Skeletal muscle cell (primary cell): Measurements from ENCODE around the gene GALNT2.
A peak's percentile ranks its signal among the peaks of the same experiment; 100 is the strongest.

Experiments used
- DNase-seq: peaks from one replicate; pipeline ENCODE4 v3.0.0-alpha.2; 2010; ENCODE audit warnings: low read depth
- H3K4me3 ChIP-seq: 2 replicates; pipeline ENCODE4 v1.5.1; 2011; ENCODE audit warnings: low read depth, mild to moderate bottlenecking, control low read depth, low read length, moderate library complexity

Gene GALNT2

DNA sequence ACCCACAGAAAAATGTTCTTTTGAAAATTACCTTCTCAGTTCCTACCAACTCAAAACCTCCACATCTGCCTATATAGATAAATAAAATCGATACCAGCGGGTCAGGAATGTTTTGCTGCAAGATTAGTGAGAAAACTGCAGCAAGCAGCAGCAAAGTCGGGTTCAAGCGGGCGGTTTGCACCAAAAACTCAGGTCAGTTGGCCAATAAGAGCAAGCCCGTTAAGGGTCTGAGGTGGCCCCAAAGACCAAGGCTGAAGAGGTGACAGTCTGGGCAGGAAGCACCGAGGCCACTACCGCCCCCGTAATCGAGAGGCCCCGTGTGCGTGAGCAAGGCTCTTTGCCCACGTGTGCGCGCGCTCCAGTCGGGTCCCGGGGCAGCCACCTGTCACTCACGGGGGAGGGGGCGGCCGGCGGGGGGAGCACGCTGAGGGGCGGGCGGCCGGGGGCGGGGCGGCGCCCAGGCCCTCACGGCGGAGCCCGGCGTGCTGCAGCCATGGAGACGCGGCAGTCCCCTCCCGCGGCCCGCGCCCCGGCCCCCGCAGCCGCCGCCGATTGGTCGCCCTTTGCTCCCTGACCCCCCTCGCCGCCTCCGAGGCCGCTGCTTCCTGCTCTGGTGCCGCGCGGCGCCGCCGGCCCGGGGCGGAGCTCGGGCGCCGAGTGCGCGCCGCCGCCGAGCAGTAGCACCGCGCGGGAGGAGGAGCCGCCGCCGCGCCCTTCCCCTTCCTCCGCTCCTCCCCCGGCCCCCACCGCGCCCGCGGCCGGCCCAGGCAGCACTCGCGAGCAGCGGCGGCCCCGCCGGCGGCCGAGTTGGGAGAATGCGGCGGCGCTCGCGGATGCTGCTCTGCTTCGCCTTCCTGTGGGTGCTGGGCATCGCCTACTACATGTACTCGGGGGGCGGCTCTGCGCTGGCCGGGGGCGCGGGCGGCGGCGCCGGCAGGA is at the start of gene GALNT2:
TSS of gene GALNT2 (plus strand) at position 773 of the 939 bp plus-strand sequence. CDS start at position 816, 43 bp downstream.
- H3K4me3 ChIP-seq = peak within 1 kb of the TSS; percentile 95
- DNase-seq = no peak

DNA sequence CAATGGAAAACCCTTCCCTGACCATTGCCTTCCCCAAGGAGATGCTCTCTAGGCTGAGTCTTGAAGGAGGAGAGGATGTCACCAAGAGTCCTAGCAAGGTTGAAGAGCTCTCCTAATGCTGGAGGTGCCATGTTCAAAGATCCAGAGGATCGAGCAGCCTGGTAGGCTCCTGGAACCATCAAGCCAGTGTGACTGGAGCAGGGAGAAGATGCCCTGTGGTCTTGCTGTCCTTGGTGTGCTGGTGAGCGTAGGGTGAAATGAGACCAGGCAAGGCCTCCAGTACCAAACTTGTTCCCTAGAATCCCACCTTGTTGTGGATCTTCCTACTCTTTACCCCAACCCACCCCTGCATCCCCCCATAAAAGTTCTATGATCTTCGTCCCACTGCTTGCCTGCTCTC is 46.6 kb upstream of the GALNT2 start:
- H3K4me3 ChIP-seq = no peak overlapping the region
- DNase-seq = no peak

DNA sequence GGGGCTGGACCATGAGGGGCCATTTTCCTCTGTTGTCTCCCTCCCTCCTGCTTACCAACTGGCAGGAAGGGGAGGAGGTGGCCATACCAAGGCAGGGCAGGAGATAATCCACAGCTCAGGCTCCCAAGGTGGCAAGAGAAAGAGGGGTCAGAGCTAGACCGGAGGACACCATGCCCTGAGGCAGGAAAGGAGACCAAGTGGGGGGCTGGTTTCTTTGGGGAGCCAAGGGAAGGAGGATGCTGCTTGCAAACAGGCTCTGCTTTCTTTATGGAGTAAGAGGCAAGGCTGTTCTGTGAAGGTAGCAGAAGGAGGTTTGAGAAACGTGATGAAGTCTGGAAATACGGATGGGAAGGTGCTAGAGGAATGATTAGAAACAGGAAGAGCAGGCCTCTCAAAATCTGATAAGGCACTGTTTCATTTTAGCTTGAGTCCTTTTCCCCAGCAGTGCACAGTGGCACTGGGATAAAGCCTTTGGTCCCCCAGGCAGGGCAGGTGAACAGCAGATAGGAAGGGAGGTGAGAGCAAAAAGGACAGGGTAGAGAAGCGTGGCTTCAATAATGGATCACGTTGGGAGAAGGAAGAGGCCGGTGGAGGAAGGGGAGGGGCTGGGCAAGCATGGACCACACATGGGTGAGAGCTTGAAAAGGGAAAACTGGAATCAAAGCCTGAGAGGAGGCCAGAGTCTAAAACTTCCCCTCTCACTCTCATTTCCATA is 44.2 kb upstream of the GALNT2 start:
- DNase-seq = no peak
- H3K4me3 ChIP-seq = no peak overlapping the region

DNA sequence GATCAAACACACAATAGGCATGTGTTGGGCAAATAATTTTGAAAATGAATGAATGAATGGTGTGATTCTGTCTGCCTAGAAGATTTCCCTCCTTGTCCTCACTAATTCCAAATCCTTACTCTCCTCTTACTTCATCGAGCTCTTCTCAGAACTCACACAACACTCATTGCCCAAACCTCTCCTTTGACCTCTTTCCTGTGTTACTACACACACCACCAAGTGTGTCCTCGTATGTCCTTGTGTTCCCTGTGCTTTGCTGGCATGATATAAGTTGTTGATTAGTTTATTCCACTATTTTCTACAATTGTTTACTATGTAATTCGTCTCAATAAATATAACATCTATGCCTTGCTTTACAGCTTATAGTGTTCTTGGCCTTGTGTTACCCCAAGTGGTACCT is 41.4 kb upstream of the GALNT2 start:
- no peak overlapping the region for H3K4me3 ChIP-seq
- DNase-seq = no peak

DNA sequence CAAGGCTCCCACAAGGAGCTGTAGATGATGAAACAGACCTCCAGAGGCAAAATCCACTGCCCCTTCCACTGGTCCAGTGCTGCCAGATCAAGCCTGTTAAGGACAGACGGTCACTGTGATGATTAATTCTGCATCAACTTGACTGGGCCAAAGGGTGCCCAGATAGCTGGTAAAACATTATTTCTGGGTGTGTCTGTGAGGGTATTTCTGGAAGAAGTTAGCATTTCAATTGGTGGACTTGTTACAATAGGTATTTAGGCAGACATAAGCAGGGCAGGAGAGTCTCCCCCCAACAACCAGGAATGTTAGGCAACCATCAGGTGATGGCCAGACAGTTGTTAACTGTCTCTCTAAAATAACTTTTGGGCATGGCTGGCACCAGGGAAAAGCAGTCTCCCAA is 40.9 kb upstream of the GALNT2 start:
- no peak overlapping the region for H3K4me3 ChIP-seq
- DNase-seq = no peak

DNA sequence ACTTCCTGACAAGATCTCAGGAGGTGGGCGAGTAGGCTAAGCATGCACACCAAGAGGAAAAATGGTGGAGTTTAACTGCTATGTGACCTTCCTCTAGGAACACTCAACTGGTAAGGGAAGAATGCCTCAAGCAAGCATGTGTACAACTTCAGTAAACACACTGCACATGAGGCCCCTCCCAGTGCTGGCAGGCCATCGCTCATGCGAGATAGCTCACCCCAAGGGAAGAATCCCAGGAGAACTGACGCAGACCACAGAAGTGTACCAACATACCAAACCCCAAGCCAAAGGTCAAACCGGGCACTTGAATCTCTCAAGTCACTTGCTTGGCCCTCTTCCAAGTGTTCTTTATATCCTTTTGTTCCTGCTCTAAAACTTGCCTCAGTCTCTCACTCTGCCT is 40.5 kb upstream of the GALNT2 start:
- no peak overlapping the region for H3K4me3 ChIP-seq
- DNase-seq = no peak

DNA sequence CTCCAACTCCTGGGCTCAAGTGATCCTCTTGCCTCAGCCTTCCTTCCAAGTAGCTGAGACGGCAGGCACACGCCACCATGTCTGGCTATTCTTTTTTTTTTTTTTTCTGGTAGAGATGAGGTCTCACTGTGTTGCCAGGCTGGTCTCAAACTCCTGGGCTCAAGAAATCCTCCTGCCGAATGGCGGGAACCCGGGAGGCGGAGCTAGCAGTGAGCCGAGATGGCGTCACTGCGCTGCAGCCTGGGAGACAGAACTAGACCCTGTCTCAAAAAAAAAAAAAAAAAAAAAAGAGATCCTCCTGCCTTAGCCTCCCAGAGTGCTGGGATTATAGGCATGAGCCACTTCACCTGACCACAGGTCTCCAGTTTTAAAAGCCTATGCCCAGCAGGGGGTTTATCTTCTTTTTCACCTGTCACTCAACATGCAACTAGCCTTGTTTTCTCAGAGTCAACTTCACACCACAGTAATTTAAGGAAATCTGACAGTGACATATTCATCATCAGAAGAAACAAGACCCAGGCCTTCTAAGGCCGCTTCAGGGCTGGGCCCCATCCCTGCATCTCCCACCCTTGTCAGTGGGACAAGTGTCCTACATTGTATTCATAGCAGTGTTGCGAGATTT is 38.3 kb upstream of the GALNT2 start:
- DNase-seq = no peak
- H3K4me3 ChIP-seq = no peak overlapping the region

DNA sequence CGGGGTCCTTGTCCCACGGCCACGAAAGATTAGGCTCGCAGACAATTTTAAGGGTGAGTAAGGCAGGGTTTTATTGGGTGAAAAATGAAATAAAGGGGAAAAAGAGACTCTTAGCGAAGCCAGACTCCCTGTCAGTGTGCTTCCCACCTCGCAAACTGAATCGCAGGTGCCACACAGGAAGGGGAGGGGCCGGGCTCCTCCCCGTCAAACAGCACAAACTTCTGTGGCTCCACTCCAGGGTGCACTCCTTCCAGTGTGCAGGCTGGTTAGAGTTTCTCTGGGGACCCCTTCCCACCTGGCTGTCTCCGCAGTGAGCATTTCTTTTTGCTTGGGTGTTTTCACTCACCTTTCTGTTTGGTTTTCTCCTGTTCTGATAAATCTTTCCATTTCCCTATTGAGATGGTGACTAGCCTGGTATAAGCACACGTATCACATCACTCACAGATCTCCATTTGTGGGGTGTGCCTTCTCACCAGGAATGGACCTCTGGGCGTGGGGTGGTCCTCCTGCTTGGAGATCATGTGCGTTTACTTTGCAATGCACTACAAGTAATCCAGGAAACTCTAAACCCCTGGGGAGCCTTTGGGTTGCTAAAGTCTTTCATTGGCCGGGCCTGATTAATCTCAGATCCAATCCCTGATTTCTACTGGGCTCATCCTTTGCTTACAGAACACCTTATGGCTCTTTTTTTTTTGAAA is 37.6 kb upstream of the GALNT2 start:
- no peak overlapping the region for H3K4me3 ChIP-seq
- DNase-seq = no peak

DNA sequence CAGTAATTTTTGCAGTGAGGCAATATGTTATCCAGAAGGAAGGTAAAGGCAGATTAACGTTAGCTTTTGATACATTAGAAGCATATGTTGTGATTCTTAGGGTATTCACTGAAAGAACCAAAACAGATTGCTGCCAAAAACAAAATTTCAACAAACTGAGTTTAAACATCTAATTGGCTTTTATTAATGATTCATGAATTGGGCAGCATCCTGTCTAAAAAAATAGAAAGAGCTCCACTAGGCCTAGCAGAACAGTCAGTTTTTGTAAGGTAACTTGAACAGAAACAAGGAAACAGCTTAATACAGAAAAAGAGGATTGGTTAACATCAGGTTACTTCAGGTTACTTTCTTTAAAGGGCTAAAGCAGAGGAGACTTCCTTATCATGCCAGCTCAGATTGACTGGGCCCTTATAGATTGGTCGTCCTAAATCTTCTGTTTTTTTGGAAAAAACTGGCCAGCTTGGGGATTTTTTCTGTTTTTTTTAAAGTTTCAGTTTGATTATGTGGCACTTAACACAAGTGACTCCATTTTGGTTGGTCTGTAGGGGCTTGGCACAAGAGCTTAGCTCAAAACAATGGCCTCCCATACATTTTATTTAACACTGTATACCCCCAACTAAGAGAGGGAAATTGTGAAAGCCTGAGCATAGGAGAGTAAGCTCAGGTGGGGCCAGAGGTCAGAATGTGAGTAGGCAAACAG is 36.8 kb upstream of the GALNT2 start:
- no peak overlapping the region for H3K4me3 ChIP-seq
- DNase-seq = no peak

DNA sequence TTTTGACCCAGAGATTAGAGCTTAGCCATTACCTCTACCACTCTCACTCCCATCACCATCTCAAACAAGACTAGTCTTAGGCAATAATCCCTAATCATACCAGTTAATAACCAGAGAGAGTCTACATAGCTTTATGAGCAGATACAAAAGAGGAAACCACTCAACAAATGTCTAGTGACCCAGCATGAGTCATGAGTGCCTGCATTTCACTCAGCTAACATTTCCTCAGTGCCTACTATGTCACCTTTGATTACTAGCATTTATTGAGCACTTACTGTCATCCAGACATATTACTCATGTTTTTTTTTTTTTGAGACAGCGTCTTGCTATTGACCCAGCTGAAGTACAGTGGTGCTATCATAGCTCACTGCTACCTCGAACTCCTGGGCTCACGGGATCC is 35.9 kb upstream of the GALNT2 start:
- no peak overlapping the region for H3K4me3 ChIP-seq
- DNase-seq = no peak

DNA sequence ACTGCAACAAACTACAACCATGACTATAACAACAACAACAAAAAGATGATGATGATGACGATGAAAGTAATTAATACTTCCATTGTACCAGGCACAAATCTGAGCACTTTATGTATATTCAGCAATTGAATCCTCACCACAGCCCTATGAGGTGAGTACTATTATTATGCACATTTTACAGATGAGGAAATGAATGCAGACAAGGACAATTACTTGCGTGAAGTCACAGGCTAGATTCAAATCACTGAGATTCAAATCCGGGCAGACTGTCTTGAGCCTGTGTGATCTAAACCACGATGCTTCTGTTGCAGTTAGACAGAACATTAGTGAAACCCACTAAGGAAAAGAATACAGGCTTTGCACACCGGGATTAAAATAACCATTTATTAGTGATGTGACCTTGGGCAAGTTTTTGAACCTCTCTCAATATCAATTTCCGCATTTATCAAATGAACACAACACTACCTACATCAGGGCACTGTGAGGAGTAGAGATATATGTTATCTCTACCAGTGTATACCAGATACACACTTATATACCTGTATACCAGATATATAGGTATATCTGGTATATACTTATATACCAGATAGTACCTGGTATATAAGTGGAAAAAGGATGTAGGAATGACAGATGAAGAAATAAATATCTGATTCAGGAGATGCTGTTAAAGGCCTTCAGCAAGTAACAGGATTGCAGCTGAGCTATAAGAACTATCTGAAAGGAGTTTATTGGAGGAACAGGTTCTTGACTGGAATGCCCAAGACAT is 34.3 kb upstream of the GALNT2 start:
- no peak overlapping the region for H3K4me3 ChIP-seq
- DNase-seq = no peak

DNA sequence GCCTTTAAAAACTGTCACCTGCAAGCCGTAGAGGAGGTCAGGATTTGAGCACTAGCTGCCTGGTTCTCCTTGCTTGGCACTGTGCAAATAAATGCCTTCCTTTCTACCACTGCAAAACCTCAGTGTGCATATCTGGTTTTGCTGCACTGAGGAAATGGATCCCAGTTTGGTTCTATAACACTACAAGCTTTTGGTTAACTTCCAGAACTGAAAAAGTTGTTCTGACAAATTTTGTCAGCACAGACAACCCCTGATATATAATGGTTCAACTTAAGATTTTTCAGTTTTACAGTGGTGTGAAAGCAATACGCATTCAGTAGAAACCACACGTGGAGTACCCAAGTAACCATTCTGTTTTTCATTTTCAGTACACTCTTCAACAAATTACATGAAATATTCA is 29.8 kb upstream of the GALNT2 start:
- no peak overlapping the region for H3K4me3 ChIP-seq
- no peak for DNase-seq

DNA sequence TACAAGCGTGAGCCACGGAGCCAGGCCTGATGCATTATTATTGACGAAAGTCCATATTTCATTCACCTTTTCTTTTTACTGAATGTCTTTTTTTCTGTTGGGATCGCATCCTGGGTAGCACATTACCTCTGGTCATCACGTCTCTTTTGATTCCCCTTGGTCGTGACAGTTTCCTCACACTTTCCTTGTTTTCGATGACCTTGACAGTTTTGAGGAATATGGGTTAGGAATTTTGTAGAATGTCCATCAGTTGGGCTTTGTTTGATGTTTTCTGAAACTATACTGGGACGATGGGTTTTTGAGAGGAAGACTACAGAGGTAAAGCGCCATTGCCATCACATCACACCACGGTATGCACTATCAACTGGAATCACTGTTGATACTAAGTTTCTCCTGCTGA is 26.6 kb upstream of the GALNT2 start:
- no peak for DNase-seq
- H3K4me3 ChIP-seq = no peak overlapping the region

DNA sequence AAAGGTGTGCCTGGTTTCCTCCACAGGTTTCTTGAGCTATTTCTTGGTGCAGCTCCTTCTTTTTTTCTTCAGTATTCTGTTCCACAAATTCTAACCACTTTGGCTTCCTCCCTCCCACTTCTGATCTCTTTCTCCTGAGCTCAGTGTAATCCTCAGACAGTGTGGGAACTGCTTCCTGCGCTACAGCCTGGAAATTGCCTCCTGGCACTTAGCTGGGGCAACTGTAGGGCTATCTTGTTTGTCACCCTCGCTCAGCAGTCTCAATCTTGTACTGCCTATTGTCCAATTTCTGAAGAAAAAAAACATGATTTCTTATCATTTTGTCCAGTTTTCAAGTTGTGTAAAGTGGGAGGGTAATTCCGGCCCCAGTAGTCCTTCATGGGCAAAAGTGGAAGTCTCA is 24.0 kb upstream of the GALNT2 start:
- no peak overlapping the region for H3K4me3 ChIP-seq
- DNase-seq = no peak

DNA sequence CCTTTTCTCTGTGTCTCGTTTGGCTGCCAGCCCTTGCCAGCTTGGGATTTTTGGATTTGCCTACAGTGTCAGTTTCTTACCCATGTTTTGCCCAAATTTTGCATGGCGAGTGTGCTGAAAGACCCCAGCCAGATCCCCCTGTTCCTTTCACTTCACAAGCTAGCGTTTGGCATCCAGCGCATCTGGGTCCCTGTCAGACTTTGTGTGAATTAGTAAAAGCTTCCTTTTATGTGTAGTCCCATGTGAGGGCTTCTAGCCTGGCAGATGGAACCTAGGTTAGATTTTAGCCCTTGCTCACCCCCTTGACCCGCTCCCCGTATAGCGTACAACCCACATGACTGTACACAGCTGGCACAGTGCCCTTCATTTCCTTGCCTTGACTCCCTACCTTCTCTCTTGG is 22.3 kb upstream of the GALNT2 start:
- H3K4me3 ChIP-seq = no peak overlapping the region
- DNase-seq = no peak

DNA sequence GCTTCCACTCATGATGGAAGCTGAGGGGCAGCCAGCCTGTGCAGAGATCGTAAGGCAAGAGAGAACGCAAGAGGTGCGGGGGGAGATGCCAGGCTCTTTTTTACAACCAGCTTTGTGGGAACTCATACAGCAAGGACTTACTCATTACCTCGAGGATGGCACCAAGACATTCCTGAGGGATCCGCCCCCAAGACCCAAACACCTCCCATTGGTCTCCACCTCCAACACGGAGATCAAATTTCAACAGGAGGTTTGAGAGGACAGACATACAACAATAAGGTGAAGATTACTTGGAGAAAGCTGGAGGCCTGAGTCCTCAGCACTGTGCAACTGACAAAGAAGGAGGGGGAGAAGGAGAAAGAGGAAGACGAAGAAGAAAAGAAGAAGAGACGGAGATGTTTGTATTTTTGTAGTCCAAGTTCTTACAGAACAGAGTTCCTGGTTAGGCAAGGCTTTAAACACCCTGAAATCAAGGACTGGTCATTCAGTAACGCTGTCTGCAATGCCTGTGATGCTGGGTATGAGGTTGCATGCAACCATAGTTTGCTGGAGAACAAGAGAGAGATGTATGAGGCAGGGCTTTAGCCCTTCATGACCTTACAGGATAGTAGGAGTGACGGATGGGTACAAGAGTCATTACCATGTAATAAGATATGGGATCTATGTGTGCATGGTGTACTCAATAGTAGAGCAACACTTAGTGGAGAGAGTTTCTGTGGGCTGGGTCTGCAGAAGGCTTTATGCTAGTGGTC is 19.7 kb upstream of the GALNT2 start:
- no peak overlapping the region for H3K4me3 ChIP-seq
- no peak for DNase-seq

DNA sequence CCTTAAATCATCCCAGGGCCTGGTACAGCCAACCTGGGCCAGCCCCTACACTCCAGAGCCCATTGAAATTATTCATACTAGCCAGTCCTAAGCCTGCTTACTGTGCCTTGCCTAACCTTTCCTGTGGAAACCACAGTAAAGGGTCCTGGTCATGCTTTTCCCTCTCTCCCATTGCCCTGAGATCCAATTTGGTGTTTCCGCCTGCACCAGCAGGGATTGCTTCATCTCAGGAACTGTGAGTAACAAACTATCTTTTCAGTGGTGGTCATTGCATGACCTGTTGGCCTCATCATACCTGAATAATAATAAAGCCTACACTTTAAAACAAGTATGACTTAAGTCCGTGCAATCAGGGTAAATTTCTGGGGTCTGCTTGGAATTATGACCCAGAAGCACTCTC is 18.7 kb upstream of the GALNT2 start:
- no peak for DNase-seq

DNA sequence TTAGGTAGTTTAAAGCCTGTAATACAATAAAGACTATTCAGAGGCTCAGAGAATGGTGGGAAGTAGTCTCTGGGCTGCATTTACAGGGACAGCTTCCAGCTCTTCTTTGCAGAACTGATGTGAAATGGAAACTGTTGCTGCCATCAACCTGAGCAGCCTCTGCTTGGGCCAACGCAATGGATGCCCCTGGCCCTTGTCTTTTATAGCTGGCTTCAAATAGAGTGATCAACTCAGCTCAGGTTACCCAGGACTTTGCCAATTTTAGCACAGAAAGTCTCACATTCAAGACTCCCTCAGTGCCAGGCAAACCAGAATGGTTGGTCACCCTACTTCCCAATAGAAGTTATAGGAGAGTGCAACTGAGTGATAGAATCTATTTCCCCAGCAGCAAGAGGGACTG is 18.1 kb upstream of the GALNT2 start:
- H3K4me3 ChIP-seq = no peak overlapping the region
- DNase-seq = no peak

More for the DNA sequence above, 18.7 kb upstream of the GALNT2 start:
- H3K4me3 ChIP-seq = no peak overlapping the region
